ENCODE measurements around the gene MAN2B2.

DNA sequence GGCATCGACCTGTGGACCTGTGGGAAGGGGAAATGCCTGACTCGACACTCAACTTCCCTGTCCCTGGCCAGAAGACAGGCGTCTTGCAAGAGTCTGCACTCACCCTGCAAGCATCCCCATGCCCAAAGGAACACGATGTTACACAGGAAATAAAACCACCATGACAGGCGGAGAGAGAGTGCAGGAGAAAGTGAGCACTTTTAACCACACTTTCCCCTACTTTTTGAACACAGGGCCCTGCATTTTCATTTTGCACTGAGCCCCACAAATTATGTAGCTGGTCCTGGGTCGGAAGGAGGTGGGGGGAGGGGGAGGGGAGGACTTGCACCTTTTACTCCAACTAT, 13.8 kb upstream of the MAN2B2 start:
- no peak for TF ChIP-seq POLR2A (IDR thresholded peaks at IDR 0.05)
- TF ChIP-seq, protein P1, sequence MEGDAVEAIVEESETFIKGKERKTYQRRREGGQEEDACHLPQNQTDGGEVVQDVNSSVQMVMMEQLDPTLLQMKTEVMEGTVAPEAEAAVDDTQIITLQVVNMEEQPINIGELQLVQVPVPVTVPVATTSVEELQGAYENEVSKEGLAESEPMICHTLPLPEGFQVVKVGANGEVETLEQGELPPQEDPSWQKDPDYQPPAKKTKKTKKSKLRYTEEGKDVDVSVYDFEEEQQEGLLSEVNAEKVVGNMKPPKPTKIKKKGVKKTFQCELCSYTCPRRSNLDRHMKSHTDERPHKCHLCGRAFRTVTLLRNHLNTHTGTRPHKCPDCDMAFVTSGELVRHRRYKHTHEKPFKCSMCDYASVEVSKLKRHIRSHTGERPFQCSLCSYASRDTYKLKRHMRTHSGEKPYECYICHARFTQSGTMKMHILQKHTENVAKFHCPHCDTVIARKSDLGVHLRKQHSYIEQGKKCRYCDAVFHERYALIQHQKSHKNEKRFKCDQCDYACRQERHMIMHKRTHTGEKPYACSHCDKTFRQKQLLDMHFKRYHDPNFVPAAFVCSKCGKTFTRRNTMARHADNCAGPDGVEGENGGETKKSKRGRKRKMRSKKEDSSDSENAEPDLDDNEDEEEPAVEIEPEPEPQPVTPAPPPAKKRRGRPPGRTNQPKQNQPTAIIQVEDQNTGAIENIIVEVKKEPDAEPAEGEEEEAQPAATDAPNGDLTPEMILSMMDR (IDR thresholded peaks at IDR 0.05) = no peak
